Mesenchymal stem cell (in vitro differentiated cells and primary cell): ENCODE measurements around the gene TPSG1.
A peak's percentile ranks its signal among the peaks of the same experiment; 100 is the strongest.
"Not testable (repeated sequence)": the region's sequence is repeated elsewhere in the genome, so short reads cannot be mapped to it uniquely, and the experiment has no call there.

Experiments used
- DNase-seq: peaks from one replicate; pipeline ENCODE4 v3.0.0-alpha.2; 2013
- H2AFZ ChIP-seq: one replicate; pipeline ENCODE4 v1.6.1; 2013; ENCODE audit warnings: low read depth, mild to moderate bottlenecking, control low read depth, inconsistent platforms, low read length, moderate library complexity
- H2AK5ac ChIP-seq: 2 replicates; pipeline ENCODE4 v1.6.1; 2013; ENCODE audit warnings: low read length, moderate library complexity, mild to moderate bottlenecking, inconsistent platforms; ENCODE audit not compliant: severe bottlenecking
- H2BK120ac ChIP-seq: one replicate; pipeline ENCODE4 v1.6.1; 2013; ENCODE audit warnings: low read depth, mild to moderate bottlenecking, inconsistent platforms, low read length, moderate library complexity
- H2BK12ac ChIP-seq, 2 experiments: one replicate each; pipeline ENCODE4 v1.6.1; 2013; ENCODE audit warnings: inconsistent platforms in 2 of 2, low read length in 2 of 2, mild to moderate bottlenecking in 2 of 2, moderate library complexity in 2 of 2, control low read depth in 1 of 2
- H2BK15ac ChIP-seq: one replicate; pipeline ENCODE4 v1.6.1; 2013; ENCODE audit warnings: mild to moderate bottlenecking, low read depth, inconsistent platforms; ENCODE audit not compliant: poor library complexity, severe bottlenecking
- H2BK5ac ChIP-seq: 2 replicates; pipeline ENCODE4 v1.6.1; 2013; ENCODE audit warnings: low read depth, mild to moderate bottlenecking, low read length, control low read depth, inconsistent platforms; ENCODE audit not compliant: poor library complexity, severe bottlenecking
- H3K14ac ChIP-seq, 2 experiments: one replicate each; pipeline ENCODE4 v1.6.1; 2013; ENCODE audit warnings: inconsistent platforms in 2 of 2, low read length in 2 of 2, control low read depth in 1 of 2, mild to moderate bottlenecking in 1 of 2, moderate library complexity in 1 of 2
- H3K18ac ChIP-seq, 2 experiments: one replicate each; pipeline ENCODE4 v1.6.1; 2013; ENCODE audit warnings: inconsistent platforms in 2 of 2, low read length in 2 of 2, control low read depth in 1 of 2, low read depth in 1 of 2, mild to moderate bottlenecking in 1 of 2
- H3K23ac ChIP-seq, 2 experiments: one replicate each; pipeline ENCODE4 v1.6.1; 2013; ENCODE audit warnings: inconsistent platforms in 2 of 2, low read length in 2 of 2, mild to moderate bottlenecking in 2 of 2, moderate library complexity in 2 of 2, control low read depth in 1 of 2
- H3K27ac ChIP-seq: 2 replicates; pipeline ENCODE4 v1.5.1; 2013; ENCODE audit warnings: mild to moderate bottlenecking, moderate library complexity, low read length, control low read depth, inconsistent platforms; ENCODE audit not compliant: poor library complexity, severe bottlenecking
- H3K27me3 ChIP-seq, 2 experiments: 2 replicates each; pipeline versions ENCODE4 v1.6.1 to v1.7.0; 2013; ENCODE audit warnings: low read length in 2 of 2, mild to moderate bottlenecking in 2 of 2, moderate library complexity in 2 of 2, control low read depth in 1 of 2, inconsistent platforms in 1 of 2; ENCODE audit not compliant: control insufficient read depth in 1 of 2, insufficient read depth in 1 of 2
- H3K36me3 ChIP-seq, 2 experiments: 2 replicates each; pipeline versions ENCODE4 v1.6.1 to v1.7.0; 2013; ENCODE audit warnings: low read length in 2 of 2, control low read depth in 1 of 2, inconsistent platforms in 1 of 2, low read depth in 1 of 2, mild to moderate bottlenecking in 1 of 2; ENCODE audit not compliant: insufficient read depth in 2 of 2, control insufficient read depth in 1 of 2
- H3K4ac ChIP-seq, 2 experiments: one replicate each; pipeline ENCODE4 v1.6.1; 2013; ENCODE audit warnings: inconsistent platforms in 2 of 2, low read length in 2 of 2, mild to moderate bottlenecking in 2 of 2, moderate library complexity in 2 of 2, control low read depth in 1 of 2, low read depth in 1 of 2
- H3K4me1 ChIP-seq: 2 replicates; pipeline ENCODE4 v1.6.1; 2013; ENCODE audit warnings: low read depth, low read length, control low read depth; ENCODE audit not compliant: control insufficient read depth, insufficient read depth
- H3K4me2 ChIP-seq: 2 replicates; pipeline ENCODE4 v1.6.1; 2013; ENCODE audit warnings: low read length, mild to moderate bottlenecking, inconsistent platforms; ENCODE audit not compliant: poor library complexity, severe bottlenecking
- H3K4me3 ChIP-seq, 2 experiments: 2 replicates each; pipeline versions ENCODE4 v1.5.1 to v1.7.0; 2013; ENCODE audit warnings: low read length in 2 of 2, mild to moderate bottlenecking in 2 of 2, control low read depth in 1 of 2, low read depth in 1 of 2; ENCODE audit not compliant: insufficient read depth in 1 of 2
- H3K79me1 ChIP-seq: replicated peaks from 2 replicates; pipeline ENCODE4 v1.6.1; 2013; ENCODE audit warnings: mild to moderate bottlenecking, control low read depth, low read length, inconsistent platforms; ENCODE audit not compliant: poor library complexity, severe bottlenecking
- H3K9ac ChIP-seq: 2 replicates; pipeline ENCODE4 v1.7.0; 2013; ENCODE audit warnings: mild to moderate bottlenecking, low read length, moderate library complexity
- H3K9me3 ChIP-seq: 2 replicates; pipeline ENCODE4 v1.7.0; 2013; ENCODE audit warnings: mild to moderate bottlenecking, low read length; ENCODE audit not compliant: control insufficient read depth
- H4K8ac ChIP-seq: one replicate; pipeline ENCODE4 v1.6.1; 2013; ENCODE audit warnings: inconsistent platforms, mild to moderate bottlenecking, low read length, moderate library complexity
- H4K91ac ChIP-seq: one replicate; pipeline ENCODE4 v1.6.1; 2013; ENCODE audit warnings: mild to moderate bottlenecking, low read length, inconsistent platforms
- WGBS: methylation state at CpG from one replicate; pipeline ENCODE4 v1.1.7; 2013; ENCODE audit warnings: mixed read lengths; 5-methylcytosine and 5-hydroxymethylcytosine counted together

Gene TPSG1

DNA sequence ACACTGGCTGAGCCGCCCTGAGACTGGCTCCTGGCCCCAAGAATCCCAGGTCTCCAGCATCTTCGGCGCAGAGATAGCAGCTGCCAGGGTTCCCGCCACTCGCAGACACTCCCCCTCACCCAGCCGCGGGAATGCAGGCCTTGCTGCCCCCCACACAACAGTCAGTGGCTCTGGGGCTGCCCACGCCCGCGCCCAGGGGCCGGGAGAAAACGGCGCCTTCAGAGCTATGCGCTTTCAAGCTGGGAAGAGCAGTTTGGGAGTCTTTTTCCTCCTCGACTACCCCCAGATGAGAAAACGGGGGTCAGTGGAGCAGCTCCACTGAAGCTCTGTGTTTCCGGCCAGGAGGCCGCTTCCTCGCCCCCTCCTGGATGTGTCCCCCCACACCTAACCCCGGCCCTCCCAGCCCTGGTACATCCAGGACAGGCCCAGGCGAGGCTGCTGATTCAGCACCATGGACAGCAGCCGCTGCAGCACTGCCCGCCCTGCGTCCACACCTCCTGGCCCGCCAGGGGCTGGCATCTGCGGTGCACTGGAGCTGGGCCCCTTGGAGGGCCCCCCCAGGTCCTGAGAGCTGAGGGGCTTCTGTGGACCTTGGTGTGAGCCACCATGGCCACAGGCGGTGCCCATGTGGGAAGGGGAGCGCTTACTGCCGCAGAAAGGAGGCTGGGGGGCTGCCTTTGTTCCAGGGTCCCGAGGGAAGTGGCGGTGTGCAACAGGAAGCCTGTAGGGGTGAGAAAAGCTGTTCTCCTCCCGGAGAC, 36.5 kb downstream of the TPSG1 start:
- peaks cover 11% of the 10 kb centered on the region for H3K4me1 ChIP-seq
- no peak overlapping the region for H2AK5ac ChIP-seq
- H3K18ac ChIP-seq, result no peak overlapping the region
- no peak overlapping the region for H2BK120ac ChIP-seq
- H4K91ac ChIP-seq, result no peak overlapping the region
- no peak overlapping the region for H2BK5ac ChIP-seq
- H3K9ac ChIP-seq, result no peak overlapping the region
- no peak overlapping the region for H4K8ac ChIP-seq
- H3K36me3 ChIP-seq, result peaks cover 0 to 4% of the 10 kb centered on the region in 2 experiments
- 67% methylated on average over 32 of the region's 32 CpGs for WGBS
- H3K23ac ChIP-seq, result no peak overlapping the region
- peak; percentile 24 for DNase-seq
- H3K9me3 ChIP-seq, result no peaks in the 10 kb centered on the region
- no peak overlapping the region for H3K14ac ChIP-seq
- no peak overlapping the region for H2BK15ac ChIP-seq
- no peak overlapping the region for H2AFZ ChIP-seq
- no peak overlapping the region for H2BK12ac ChIP-seq
- no peak overlapping the region for H3K4me3 ChIP-seq
- H3K79me1 ChIP-seq, result no peaks in the 10 kb centered on the region
- no peak overlapping the region for H3K4ac ChIP-seq
- H3K27ac ChIP-seq, result no peak overlapping the region
- peaks cover 0 to 35% of the 10 kb centered on the region in 2 experiments for H3K27me3 ChIP-seq
- H3K4me2 ChIP-seq, result no peak overlapping the region

DNA sequence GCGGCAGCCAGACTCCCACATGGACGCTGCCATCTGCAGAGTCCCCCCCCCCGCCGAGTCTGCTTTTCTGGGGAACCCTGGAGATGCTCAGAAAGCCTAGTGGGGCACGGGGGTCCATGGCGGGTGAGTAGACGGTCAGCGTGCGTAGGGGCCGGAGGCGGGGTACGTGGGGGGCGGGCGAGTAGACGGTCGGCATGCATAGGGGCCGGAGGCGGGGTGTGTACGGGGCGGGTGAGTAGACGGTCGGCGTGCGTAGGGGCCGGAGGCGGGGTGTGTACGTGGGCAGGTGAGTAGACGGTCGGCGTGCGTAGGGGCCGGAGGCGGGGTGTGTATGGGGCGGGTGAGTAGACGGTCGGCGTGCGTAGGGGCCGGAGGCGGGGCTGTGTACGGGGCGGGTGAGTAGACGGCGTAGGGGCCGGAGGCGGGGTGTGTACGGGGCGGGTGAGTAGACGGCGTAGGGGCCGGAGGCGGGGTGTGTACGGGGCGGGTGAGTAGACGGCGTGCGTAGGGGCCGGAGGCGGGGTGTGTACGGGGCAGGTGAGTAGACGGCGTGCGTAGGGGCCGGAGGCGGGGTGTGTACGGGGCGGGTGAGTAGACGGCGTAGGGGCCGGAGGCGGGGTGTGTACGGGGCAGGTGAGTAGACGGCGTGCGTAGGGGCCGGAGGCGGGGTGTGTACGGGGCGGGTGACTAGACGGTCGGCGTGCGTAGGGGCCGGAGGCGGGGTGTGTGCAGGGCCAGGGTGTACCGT, 39.4 kb downstream of the TPSG1 start:
- H2BK12ac ChIP-seq, H3K4me3 ChIP-seq, H3K36me3 ChIP-seq, H3K79me1 ChIP-seq, DNase-seq, H2AFZ ChIP-seq, H3K9me3 ChIP-seq, H3K9ac ChIP-seq, H3K14ac ChIP-seq, H4K91ac ChIP-seq, H3K4ac ChIP-seq, H3K18ac ChIP-seq, H2BK120ac ChIP-seq, H4K8ac ChIP-seq, H2AK5ac ChIP-seq, H3K27ac ChIP-seq, H2BK5ac ChIP-seq, H2BK15ac ChIP-seq, H3K4me2 ChIP-seq, H3K23ac ChIP-seq: not testable (repeated sequence)
- H3K4me1 ChIP-seq, result peaks cover 39% of the 10 kb centered on the region
- peaks cover 0 to 32% of the 10 kb centered on the region in 2 experiments for H3K27me3 ChIP-seq
- 91% methylated on average over 45 of the region's 86 CpGs for WGBS

DNA sequence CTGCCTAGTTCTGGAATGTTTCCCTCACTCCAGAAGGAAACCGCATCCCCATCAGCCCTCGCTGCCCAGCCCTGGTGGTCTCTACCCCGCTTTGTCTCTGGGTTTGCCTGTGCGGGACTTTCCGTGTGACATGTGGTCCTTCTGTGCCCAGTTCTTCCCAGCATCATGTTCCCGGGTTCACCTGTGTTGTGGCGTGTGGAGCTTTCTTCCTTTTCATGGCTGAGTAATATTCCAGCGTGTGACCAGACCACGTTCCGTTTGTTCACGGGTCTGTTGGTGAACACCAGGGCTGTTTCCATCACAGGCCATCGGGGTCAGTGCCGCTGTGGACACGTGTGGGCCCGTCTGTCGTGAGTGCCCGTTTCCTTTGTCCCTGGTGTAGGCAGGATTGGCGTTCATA, 40.1 kb downstream of the TPSG1 start:
- H3K4ac ChIP-seq, result no peak overlapping the region
- no peak overlapping the region for H3K4me3 ChIP-seq
- H3K36me3 ChIP-seq, result peaks cover 0 to 4% of the 10 kb centered on the region in 2 experiments
- no peak overlapping the region for H2AFZ ChIP-seq
- no peak overlapping the region for H4K91ac ChIP-seq
- no peak for DNase-seq
- H3K4me2 ChIP-seq, result no peak overlapping the region
- H2AK5ac ChIP-seq, result no peak overlapping the region
- peaks cover 0 to 34% of the 10 kb centered on the region in 2 experiments for H3K27me3 ChIP-seq
- no peak overlapping the region for H2BK12ac ChIP-seq
- no peak overlapping the region for H3K14ac ChIP-seq
- no peak overlapping the region for H2BK15ac ChIP-seq
- H3K18ac ChIP-seq, result no peak overlapping the region
- H3K27ac ChIP-seq, result no peak overlapping the region
- no peaks in the 10 kb centered on the region for H3K79me1 ChIP-seq
- H2BK5ac ChIP-seq, result no peak overlapping the region
- H4K8ac ChIP-seq, result no peak overlapping the region
- H3K4me1 ChIP-seq, result peaks cover 41% of the 10 kb centered on the region
- no peak overlapping the region for H3K23ac ChIP-seq
- no peaks in the 10 kb centered on the region for H3K9me3 ChIP-seq
- no peak overlapping the region for H3K9ac ChIP-seq
- H2BK120ac ChIP-seq, result no peak overlapping the region
- WGBS, result 95% methylated on average over 18 of the region's 18 CpGs

DNA sequence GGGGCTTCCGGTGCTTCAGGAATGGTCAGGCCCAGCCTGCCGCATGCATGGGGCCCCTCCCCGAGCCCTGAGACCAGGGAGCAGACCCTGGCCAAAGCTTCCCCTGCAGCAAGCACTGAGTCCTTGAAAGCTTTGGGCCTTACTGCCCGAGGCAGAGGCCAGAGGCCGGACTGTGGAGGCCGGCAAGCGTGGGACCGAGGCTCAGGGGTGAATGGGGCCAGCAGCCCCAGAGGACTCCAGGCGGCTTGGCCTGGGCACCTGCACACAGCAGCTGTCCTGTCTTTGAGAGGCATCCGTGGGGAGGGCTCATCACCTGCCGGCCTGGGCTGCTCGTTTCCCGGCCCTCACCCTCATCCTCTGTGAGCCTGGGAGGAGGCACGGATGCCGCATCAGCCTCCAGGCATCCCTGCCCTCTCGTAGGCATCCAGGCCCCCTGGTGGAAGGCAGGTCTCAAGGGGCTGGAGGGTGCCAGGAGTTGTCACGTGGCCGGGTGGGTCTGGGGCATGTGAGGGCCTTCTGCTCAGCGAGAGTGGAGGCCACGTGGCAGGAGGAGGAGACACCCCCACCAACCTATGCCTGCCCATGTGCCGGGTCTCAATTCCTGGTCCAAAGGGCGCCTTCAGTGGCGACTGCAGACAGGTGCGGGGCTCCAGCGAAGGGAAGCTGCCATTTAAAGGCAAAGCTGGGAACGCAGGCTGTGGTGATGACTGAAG, 40.8 kb downstream of the TPSG1 start:
- H3K27me3 ChIP-seq, result peaks cover 0 to 29% of the 10 kb centered on the region in 2 experiments
- H3K4me2 ChIP-seq, result no peak overlapping the region
- peak overlapping the region in 1 of 2 experiments; percentile 14 for H3K4ac ChIP-seq
- no peak overlapping the region for H3K23ac ChIP-seq
- H4K8ac ChIP-seq, result peak overlapping the region; percentile 19
- no peak for DNase-seq
- no peak overlapping the region for H3K18ac ChIP-seq
- WGBS, result 84% methylated on average over 26 of the region's 26 CpGs
- no peaks in the 10 kb centered on the region for H3K79me1 ChIP-seq
- H2BK5ac ChIP-seq, result no peak overlapping the region
- H3K27ac ChIP-seq, result no peak overlapping the region
- peak overlapping the region; percentile 17 for H2BK15ac ChIP-seq
- no peak overlapping the region for H3K4me3 ChIP-seq
- no peak overlapping the region for H3K14ac ChIP-seq
- peak overlapping the region; percentile 11 for H2AK5ac ChIP-seq
- H2BK120ac ChIP-seq, result no peak overlapping the region
- peaks cover 41% of the 10 kb centered on the region for H3K4me1 ChIP-seq
- H2AFZ ChIP-seq, result no peak overlapping the region
- H4K91ac ChIP-seq, result peak overlapping the region; percentile 7
- H3K36me3 ChIP-seq, result peaks cover 0 to 4% of the 10 kb centered on the region in 2 experiments
- no peak overlapping the region for H3K9ac ChIP-seq
- H2BK12ac ChIP-seq, result peak overlapping the region in 1 of 2 experiments; percentile 23
- no peaks in the 10 kb centered on the region for H3K9me3 ChIP-seq
